ENCODE data around the gene CDYL2.
A peak's percentile ranks its signal among the peaks of the same experiment; 100 is the strongest.

The CDYL2 gene

DNA sequence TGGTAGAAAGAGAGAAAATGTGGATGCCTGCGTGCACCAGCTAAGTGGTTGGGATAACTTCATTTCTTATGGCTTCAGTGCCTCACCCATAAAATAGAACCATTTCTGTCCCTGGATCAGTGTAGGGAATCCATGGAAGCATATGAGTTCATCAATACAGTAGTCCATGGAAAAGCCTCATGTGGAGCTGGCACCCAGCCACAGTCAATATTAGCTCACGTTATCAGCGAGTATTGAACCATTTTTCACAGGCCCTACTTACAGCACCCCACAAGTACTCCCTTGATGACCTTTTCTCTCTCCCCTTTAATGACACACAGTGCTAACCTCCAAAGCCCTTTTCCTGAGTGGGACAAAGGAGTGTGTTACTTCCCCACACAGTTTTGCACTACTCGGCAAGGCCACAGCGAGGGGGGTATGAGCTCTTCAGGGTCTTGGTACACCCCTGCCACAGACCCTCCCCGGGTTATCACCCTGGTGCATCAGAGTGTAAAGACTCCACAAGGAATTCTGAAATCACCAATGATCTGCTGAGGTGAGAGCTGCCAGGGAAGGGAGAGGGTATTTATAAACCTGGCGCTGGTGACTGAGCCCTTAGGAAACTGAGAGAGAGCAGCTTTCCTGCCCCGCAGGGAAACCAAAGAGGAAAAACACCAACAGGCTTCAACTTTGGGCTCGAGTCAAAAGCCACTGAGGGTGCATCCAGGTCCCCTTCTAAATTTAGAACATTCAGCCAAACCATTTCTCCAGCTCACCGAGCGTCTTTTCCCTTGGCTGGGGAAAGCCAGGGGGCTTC lies 226.7 kb downstream of the CDYL2 start:
- Histone ChIP-seq H3K27me3 (no peaks in the 10 kb centered on the region), H3K4me1 (peaks cover 0 to 30% (median 0%) of the 10 kb centered on the region in 10 experiments; a peak in 6 of 20 replicates), H3K4me3 (no peak overlapping the region), H3K27ac (no peak overlapping the region), H3K36me3 (no peaks in the 10 kb centered on the region), H4K20me1 (no peaks in the 10 kb centered on the region), H3K9ac (no peak overlapping the region), H3K4me2 (no peak overlapping the region), H3K9me3 (replicated peaks in 1 of 11) (peaks cover 0 to 19% (median 0%) of the 10 kb centered on the region in 11 experiments; a peak in 3 of 22 replicates)
- TF ChIP-seq Cebpa-rat (IDR thresholded peaks at IDR 0.05): no peak

DNA sequence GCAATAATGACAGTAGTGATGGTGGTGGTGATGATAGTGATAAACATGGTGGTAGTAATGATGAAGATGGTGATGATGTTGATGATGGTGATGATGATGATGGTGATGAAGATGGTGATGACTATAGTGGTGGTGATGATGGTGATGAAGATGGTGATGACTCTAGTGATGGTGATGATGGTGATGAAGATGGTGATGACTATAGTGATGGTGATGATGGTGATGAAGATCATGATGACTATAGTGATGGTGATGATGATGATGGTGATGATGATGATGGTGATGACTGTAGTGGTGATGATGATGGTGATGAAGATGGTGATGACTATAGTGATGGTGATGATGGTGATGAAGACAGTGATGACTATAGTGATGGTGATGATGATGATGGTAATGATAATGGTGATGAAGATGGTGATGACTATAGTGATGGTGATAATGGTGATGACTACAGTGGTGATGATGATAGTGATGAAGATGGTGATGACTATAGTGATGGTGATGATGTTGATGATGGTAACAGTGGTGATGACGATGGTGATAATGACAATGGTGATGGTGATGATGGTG lies 228.0 kb downstream of the CDYL2 start:
- Histone ChIP-seq H3K27ac (no peak overlapping the region), H3K27me3 (no peaks in the 10 kb centered on the region), H3K9me3 (replicated peaks in 1 of 11) (peaks cover 0 to 17% (median 2%) of the 10 kb centered on the region in 11 experiments; a peak in 8 of 22 replicates), H3K4me3 (no peak overlapping the region), H3K4me2 (no peak overlapping the region), H3K4me1 (peaks cover 0 to 17% (median 0%) of the 10 kb centered on the region in 10 experiments; a peak in 6 of 20 replicates), H3K36me3 (no peaks in the 10 kb centered on the region), H4K20me1 (no peaks in the 10 kb centered on the region), H3K9ac (no peak overlapping the region)
- no peak for TF ChIP-seq Cebpa-rat (IDR thresholded peaks at IDR 0.05)

DNA sequence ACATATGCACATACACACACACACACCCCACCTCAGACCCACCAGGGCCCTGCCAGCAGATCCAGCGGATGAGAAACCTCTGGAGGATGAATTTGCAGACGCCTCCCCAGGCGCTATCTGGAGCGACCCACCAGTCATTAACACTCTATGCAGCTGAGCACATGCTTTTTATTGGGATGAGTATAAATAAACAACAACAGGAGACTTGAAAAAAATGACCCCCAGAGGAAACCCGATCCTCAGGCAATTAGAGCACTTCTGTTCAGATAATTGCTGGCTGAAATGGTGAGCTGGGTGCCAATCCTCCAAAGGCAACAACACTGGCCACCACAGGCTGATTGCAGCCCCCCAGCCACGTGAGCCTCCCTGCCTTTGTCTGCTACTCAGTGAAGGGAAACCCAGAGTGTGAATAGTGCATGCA lies 230.7 kb downstream of the CDYL2 start:
- H3K4me1 ChIP-seq: peaks cover 10 to 22% (median 14%) of the 10 kb centered on the region in 10 experiments
- no peaks in the 10 kb centered on the region for H3K27me3 ChIP-seq
- H3K36me3 ChIP-seq: no peaks in the 10 kb centered on the region
- no peak overlapping the region for H3K27ac ChIP-seq
- H4K20me1 ChIP-seq: no peaks in the 10 kb centered on the region
- no peak overlapping the region for H3K9ac ChIP-seq
- no peak overlapping the region for H3K4me2 ChIP-seq
- no peak for TF ChIP-seq Cebpa-rat (IDR thresholded peaks at IDR 0.05)
- peaks cover 0 to 14% (median 6%) of the 10 kb centered on the region in 11 experiments; a peak in 6 of 22 replicates for H3K9me3 ChIP-seq (replicated peaks in 1 of 11)
- H3K4me3 ChIP-seq: no peak overlapping the region

DNA sequence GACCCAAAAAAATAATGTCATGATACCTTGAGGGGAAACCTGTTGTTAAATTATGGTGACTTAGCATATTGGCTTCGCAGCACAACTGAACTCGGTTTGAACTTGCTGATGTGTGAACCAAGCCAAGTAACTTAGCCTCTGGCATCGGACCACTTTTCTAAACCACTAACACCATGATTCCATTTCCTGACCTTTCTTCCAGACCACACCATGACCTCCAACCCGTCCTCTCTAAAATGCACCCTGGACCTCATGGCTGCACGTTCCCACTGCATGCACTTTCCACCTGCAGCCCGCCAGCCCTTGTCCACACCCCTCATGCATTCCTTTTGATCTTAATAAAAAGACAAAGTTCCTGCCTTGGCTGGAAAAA lies 234.3 kb downstream of the CDYL2 start:
- H3K4me1 ChIP-seq: peaks cover 10 to 22% (median 14%) of the 10 kb centered on the region in 10 experiments
- no peak overlapping the region for H3K9ac ChIP-seq
- H3K36me3 ChIP-seq: no peaks in the 10 kb centered on the region
- H3K27ac ChIP-seq: no peak overlapping the region
- H3K9me3 ChIP-seq (replicated peaks in 1 of 11): peaks cover 0 to 18% (median 6%) of the 10 kb centered on the region in 11 experiments; a peak in 6 of 22 replicates
- H3K4me3 ChIP-seq: no peak overlapping the region
- peak overlapping the region; percentile 31 to 65 (median 49); a peak in 21 of 22 replicates for H3K4me2 ChIP-seq
- H3K27me3 ChIP-seq: no peaks in the 10 kb centered on the region
- TF ChIP-seq Cebpa-rat (IDR thresholded peaks at IDR 0.05): no peak
- no peaks in the 10 kb centered on the region for H4K20me1 ChIP-seq

DNA sequence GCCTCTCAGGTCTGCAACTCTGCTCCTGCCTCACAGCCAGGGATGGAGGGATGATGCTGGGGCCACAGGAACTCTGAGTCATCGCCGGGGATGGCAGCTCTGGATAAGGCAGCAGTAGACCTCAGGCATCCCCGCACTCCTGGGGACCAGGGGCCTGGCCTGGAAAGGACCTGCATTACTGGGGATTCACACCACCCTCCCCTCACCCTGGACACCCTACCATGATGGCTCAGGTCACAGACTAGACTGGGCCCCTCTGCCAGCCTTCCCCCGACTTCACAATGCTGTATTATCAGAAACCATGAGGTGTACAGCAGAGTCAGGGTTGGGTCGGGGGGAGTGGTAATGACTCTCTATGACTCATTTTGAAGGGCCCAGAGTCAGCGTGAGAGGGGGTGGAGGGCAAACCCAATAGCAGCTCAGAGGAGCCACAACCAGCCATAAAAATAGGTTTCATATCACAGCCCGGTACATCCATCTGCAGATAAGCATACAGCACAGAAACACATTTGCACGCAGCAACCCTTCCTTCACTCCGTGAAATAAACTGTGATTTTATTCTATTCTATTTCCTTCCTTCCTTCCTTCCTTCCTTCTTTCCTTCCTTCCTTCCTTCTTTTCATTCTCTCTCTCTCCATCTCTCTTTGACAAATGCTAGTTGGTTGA lies 234.8 kb downstream of the CDYL2 start:
- Histone ChIP-seq H3K27ac (peak overlapping the region in 1 of 11 experiments; percentile 24; a peak in 1 of 22 replicates), H3K4me3 (no peak overlapping the region)
- TF ChIP-seq Cebpa-rat (IDR thresholded peaks at IDR 0.05): no peak

DNA sequence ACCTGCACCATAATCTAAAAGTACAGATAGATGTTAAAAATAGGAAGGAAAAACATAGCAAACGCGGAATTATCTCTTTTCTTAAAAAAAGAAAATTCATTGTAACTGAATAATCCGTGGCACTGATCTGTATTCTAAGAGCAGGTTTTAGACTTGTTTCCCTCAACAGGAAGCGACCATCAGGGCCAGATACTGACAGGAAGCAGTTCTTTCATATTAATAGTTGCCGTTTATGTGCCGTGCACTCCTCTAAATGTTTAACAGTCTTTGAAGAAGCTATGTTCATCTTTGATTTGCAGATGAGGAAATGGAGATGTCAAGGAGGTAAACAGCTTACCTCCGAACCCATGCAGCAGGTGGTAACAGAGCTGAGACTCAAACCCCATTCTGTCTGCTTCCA lies 240.0 kb downstream of the CDYL2 start:
- Histone ChIP-seq H4K20me1 (no peaks in the 10 kb centered on the region), H3K4me2 (peak overlapping the region in 10 of 11 experiments; percentile 2 to 58 (median 36); a peak in 17 of 22 replicates), H3K27ac (no peak overlapping the region), H3K4me3 (no peak overlapping the region), H3K4me1 (peaks cover 7 to 18% (median 15%) of the 10 kb centered on the region in 10 experiments; a peak in 19 of 20 replicates), H3K9ac (no peak overlapping the region), H3K9me3 (replicated peaks in 1 of 11) (0 out of 22 replicates have a peak, but pooled peaks cover 0 to 6% (median 0%) of the 10 kb centered on the region in 11 experiments), H3K36me3 (no peaks in the 10 kb centered on the region), H3K27me3 (no peaks in the 10 kb centered on the region)
- no peak for TF ChIP-seq Cebpa-rat (IDR thresholded peaks at IDR 0.05)

More for the DNA sequence above, 234.8 kb downstream of the CDYL2 start:
- no peaks in the 10 kb centered on the region for H4K20me1 ChIP-seq
- peaks cover 14 to 24% (median 18%) of the 10 kb centered on the region in 10 experiments for H3K4me1 ChIP-seq
- H3K9me3 ChIP-seq (replicated peaks in 1 of 11): peaks cover 0 to 18% (median 6%) of the 10 kb centered on the region in 11 experiments; a peak in 6 of 22 replicates
- no peaks in the 10 kb centered on the region for H3K27me3 ChIP-seq
- H3K9ac ChIP-seq: no peak overlapping the region
- no peaks in the 10 kb centered on the region for H3K36me3 ChIP-seq
- H3K4me2 ChIP-seq: peak overlapping the region; percentile 31 to 65 (median 49)

DNA sequence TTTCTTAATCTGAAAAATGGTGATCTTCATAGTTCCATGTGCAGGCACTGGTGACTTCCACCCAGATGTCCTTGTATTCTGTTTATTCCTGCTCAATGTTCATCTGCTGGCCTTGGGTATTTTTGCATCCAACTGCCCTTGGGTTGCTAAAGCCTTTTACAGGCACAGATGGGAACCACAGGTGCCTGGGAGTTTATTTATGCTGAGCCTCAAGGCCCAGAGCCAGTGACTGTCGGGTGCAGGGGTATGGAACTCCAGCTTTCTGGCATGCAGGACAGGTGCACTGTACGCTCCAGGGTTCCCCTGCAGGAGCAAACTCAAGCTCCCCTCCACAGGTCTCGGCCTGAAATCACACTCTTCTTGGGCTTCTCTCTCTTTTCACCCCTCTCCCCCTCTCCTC lies 241.3 kb downstream of the CDYL2 start:
- no peak overlapping the region for H3K4me2 ChIP-seq
- no peaks in the 10 kb centered on the region for H3K36me3 ChIP-seq
- 0 out of 22 replicates have a peak, but pooled peaks cover 0 to 6% (median 0%) of the 10 kb centered on the region in 11 experiments for H3K9me3 ChIP-seq (replicated peaks in 1 of 11)
- no peak overlapping the region for H3K27ac ChIP-seq
- H4K20me1 ChIP-seq: no peaks in the 10 kb centered on the region
- no peak overlapping the region for H3K9ac ChIP-seq
- H3K27me3 ChIP-seq: no peaks in the 10 kb centered on the region
- no peak overlapping the region for H3K4me3 ChIP-seq
- TF ChIP-seq Cebpa-rat (IDR thresholded peaks at IDR 0.05): no peak
- peaks cover 0 to 14% (median 10%) of the 10 kb centered on the region in 10 experiments; a peak in 13 of 20 replicates for H3K4me1 ChIP-seq

DNA sequence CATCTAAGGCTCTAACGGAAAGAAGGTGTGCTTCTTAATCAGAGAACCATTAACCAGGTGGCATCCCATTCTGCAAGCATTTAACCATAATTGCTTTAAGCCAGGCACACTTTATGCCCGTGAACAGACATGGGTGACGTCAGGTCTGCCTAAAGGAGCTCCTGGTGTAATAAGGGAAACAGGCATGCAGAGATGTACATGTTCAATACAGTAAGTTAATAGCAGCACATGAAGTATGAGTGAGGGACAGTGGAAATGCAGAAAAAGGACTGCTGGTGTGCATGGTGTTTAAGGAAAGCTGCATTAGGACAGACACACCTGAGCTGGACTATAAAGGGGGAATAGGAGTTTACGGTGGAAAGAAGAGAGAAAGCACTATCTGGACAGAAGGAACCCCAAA lies 245.0 kb downstream of the CDYL2 start:
- Histone ChIP-seq H3K36me3 (no peaks in the 10 kb centered on the region), H4K20me1 (no peaks in the 10 kb centered on the region), H3K9me3 (replicated peaks in 1 of 11) (no peaks in the 10 kb centered on the region), H3K4me1 (peaks cover 3 to 11% (median 8%) of the 10 kb centered on the region in 10 experiments; a peak in 19 of 20 replicates), H3K4me3 (no peak overlapping the region), H3K27ac (no peak overlapping the region), H3K27me3 (no peaks in the 10 kb centered on the region), H3K9ac (no peak overlapping the region), H3K4me2 (no peak overlapping the region)
- no peak for TF ChIP-seq Cebpa-rat (IDR thresholded peaks at IDR 0.05)

DNA sequence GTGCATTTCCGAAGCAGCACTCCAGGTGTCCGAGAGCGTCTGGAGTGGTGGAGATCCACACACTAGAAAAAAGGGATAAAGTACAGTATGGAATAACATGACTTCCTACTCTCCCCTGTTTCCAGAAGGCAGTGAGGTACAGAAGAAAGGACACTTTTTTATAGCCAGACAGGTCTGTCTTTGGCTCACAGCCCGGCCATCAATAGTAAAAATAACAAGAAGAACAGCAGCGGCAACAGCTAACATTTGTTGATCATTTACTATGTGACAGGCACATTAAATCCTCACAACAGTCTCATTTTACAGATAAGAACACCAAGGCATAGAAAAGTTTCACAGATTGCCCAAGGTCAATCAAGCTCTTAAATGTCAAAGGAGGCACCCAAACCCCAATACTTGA lies 247.4 kb downstream of the CDYL2 start:
- no peak overlapping the region for H3K27ac ChIP-seq
- peaks cover 11 to 20% (median 14%) of the 10 kb centered on the region in 10 experiments for H3K4me1 ChIP-seq
- H3K36me3 ChIP-seq: no peaks in the 10 kb centered on the region
- TF ChIP-seq Cebpa-rat (IDR thresholded peaks at IDR 0.05): no peak
- no peak overlapping the region for H3K9ac ChIP-seq
- no peaks in the 10 kb centered on the region for H3K27me3 ChIP-seq
- no peaks in the 10 kb centered on the region for H4K20me1 ChIP-seq
- H3K9me3 ChIP-seq (replicated peaks in 1 of 11): no peaks in the 10 kb centered on the region
- H3K4me2 ChIP-seq: 0 out of 22 replicates have a peak overlapping the region, but pooled peaks of 2 of the 11 experiments have one; percentile 9 to 15
- H3K4me3 ChIP-seq: no peak overlapping the region
